ENCODE measurements around the gene MYO3B.
"Not testable (repeated sequence)": the region's sequence is repeated elsewhere in the genome, so short reads cannot be mapped to it uniquely, and the experiment has no call there.

Gene MYO3B

DNA sequence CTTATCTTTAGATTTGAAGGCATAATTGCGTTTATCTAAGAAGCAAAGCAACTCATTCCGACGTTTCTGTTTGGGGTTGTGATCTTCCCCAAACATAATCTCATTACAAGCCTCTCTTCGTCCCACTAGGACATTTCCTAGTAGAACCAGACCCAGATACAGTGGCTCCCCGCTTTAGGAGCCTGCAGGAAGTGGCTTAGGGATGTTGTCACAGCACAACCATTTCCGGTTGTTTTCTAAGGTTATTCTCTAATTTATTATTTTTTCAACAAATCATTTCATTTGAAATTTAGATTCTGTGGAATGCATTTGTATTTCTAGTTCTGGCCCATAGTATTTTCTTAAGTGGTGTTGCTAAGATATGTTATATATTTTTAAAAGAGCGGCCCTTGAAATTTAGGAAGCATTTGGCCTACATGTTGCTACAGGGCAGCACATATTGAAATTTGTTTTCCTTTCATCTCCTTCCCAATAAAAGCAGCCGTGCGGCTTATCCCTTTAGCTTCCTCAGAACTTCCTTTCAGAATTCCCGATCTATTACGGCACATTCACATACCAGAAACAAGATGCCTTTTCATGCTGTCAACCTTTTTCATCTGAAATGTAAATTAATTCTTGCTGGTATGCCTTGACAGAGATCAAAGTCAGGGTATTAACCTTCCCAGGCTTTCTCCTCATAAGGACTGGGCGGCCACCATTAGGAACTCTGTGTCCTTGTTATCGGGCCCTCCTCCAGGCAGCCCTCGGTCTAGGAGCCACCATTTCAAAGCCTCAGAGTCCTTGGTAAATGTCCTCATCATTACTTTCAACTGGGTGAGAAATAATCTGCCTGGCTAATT is 326.2 kb downstream of the MYO3B start:
- no peak for DNase-seq

DNA sequence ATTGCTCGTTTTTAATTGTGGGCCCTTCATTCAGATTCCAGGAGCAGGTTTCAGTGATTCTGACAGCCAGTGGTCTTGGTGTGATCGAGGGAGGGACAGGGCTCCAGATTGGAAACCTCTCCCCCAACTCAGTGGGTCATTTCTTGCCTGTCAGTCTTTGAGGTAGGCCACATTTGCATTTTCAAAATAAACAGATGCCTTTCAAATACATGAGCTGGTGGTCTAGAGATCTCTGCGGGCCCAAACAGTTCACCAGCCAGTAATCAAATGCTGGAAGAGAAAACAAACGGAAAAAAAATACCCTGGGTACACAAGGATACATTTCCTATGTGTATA is 326.8 kb downstream of the MYO3B start:
- DNase-seq = no peak

DNA sequence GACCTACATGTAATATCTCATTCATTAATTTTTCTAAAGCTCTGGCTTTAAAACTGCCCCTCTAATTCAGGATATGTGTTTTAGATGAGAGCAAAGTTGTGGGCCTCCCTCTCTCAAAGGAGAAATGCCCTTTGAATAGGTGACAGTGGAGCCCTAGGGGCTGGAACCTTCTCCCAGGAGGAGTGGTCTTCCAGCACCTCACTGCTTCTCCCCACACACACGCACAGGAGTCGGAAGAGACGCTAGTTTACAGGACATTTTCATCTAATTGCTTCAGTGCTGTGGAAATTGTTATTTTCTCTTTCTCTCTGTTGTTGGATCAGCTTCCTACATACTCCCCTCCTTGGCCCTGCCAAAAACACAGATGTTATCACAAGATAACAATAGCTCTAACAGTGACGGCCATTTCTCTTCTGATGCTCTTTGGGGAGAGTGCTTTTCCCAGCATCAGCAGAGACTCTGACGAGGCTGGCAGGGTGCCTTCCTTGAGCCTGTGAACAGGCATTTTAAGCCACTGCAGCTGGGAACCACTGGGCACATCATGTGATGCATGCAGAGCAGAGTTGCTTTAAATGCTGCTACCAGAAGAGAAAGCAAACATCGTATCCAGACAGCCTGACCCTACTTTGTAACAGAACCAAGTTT is 327.8 kb downstream of the MYO3B start:
- DNase-seq = peak in 54 of 58 donors; percentile 26 to 93 (median 72)

DNA sequence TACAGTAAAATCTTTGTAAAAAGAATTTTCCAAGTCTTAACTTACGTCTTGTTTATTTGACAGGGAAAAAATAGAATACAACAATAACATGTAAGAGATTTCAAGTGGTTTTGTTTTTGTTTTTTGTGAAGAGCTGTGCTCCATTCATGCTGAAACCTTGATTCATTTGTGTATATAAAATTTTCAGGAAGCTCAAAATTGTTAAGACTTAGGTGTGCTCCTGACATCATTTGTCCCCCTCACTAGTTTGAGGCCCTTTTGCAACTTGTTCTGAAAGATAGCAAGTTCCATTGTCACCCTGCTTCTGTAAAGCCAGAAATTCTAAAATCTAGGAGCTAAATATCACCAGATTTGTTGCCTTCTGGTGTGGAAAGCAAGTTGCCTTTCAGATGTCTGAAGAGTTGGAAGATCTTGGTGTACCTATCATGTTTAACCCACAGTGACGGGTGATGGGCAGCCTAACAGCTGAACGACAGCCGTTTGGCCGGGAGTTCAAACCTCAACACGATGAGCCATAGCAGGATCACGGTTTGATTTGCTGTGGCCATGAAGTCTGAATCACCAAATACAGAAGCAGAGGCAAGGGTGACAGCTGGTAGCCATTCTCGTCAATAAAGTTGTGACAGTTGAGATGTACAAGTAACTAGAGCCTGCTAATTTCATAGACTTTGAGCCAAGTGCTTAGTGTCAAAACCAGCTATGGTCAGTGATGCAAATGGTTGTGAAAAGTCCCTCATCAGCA is 331.7 kb downstream of the MYO3B start:
- no peak for DNase-seq

DNA sequence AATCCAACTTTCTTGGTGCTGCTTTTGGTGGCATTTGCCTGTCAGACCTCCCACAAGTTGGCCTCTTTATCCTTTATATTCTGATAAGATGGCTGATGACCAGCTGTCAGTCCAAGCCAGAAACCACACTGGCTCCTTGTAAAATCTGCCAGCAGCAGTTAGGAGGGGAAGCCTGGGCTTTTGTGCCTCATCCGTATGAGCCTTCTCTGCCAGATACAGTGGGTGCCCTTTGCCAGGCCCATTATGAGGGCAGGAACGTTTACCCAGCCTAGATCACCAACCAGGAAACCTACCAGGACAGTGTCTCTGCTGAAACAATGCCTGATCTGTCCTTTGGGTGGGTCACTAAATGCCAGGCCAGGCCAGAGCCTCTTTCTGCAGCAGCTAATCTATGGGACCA is 334.3 kb downstream of the MYO3B start:
- peak in 48 of 58 donors; percentile 7 to 81 (median 44) for DNase-seq

DNA sequence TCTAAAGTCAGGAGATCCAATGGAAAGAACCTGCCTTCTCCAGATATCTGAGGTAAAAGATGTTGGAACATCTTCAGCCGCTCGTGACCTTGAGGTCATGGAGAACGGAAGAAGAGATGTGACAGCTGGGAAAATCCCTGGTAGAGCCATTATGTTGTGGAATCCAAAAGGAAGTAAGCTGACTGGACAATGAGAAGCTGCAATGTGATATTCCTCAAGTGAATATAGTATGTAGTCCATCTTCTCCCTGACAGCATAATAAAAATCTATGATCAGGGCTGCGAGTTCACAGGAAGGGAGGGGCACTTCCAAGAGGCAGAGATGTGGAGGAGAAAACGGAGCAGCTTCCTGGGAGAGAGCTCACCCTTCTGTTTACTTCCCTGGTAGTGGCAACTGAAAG is 336.2 kb downstream of the MYO3B start:
- no peak for DNase-seq

- no peak for DNase-seq
Observed at GRCh38 chr2:170517538-170517937, 339.6 kb downstream of the MYO3B start.

DNA sequence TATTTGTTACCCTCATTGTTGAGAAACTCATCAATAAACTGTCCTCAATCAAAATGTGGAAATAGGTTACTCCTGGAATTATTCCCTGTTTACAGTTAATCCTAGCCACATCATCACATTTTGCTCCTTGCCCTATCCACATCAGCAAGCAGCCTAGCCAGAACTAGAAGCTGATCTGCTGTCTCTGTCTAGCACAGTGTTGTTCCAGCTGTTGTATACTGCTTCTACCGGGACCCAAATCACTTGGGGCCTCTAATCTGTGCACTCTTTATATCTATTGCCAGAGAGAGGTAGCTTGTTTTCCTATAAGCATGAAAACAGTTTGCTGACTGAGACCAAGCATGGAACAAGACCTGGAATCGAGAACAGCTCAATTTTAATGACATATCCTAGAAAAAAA is 341.0 kb downstream of the MYO3B start:
- DNase-seq = no peak

DNA sequence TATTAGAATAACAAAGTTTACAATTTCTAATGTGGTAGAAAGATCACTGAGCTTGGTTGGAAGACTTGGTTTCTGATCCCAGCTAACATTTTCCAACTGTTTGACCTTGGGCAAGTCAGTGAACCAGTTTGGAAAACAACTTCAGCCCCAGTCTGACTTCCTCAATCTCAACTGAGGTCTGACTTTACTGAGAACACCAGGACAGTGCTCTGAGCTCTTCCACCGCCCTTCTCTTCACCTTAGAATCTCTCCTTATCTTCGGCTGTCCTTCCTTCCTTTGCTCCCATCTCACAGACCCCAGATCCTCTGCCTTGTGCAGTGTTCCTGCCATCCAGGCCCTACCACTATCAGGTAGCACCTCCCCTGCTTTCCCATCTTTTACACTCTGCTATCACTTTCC is 343.4 kb downstream of the MYO3B start:
- no peak for DNase-seq

DNA sequence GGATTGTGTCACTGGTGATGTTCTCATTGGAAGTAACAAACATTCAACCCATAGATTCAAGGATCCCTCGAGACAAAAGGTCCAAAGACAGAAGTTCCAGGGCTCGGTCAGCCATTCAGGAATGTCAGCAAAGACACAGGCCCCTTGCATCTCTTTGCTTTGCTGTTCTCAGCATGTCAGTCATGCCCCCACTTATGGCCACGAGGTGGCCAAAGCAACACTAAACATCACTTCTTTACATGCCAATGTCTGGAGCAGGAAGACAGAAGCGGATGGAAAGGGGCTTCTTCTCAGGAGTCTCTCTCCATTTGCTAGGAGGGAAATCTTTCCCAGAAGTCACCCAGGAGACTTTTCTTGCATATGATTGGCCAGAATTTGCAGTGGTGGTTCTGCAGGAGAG is 345.6 kb downstream of the MYO3B start:
- no peak for DNase-seq

DNA sequence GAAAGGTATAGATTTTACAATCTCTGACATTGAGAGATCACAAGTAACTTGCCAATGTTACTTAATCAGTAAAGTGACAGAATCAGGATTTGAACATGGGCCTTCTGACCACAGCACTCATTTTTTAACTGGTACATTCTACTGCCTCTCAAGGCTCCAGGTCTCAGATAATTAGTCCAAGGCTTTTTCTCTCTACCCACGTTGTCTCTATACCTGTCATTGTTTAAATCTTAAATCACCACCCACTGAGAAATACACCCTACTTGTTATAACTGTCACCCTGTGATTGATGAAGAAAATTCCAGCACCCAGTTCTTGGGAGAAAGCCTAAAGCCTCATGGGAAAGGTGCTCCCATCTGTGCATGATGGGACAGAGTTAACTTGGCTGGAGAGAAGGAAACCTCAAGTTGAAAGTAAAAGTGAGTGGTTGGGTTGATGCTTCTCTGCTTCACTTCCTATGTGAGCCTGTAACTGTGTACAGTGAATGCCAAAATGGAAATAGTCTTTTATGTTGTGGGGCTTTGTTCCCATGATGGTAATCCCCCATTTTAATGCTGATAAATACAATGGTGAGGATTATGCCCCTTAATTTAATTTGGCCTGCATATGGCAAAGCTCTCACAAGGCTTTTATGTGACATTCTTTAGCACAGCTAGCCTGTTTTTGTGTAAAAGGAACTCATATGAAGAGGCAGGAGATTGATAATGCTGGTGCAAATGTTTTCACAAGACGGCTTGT is 347.1 kb downstream of the MYO3B start:
- no peak for DNase-seq

- DNase-seq = peak in 7 of 58 donors; percentile 3 to 73 (median 11)
Observed at GRCh38 chr2:170525566-170525900, 347.6 kb downstream of the MYO3B start.

DNA sequence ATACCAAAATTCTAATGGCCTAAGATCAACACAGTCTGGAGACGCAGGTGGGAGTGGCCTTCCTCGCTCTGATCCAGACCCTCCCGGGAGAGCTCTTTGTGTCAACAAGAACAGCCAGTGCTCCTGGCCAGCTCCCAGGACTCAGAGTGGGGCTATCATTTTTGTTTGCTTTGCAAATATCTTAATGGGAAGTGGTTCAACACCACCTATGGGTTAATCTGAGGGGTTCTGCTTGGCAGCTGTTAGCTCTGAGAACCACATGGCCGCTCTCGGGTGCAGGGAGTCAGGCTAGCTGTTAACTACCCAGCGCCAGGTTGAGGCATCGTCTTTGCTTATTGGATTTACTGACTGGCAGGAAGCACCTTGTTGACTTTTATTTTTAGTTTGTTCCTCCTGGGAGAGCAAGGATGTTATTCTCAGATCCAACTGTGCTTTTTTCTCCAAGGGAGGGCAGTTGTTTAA is 352.4 kb downstream of the MYO3B start:
- DNase-seq = peak in 17 of 58 donors; percentile 1 to 22 (median 3)

GRCh38 chr2:170530803-170531564 is 353.0 kb downstream of the MYO3B start:
- no peak for DNase-seq

DNA sequence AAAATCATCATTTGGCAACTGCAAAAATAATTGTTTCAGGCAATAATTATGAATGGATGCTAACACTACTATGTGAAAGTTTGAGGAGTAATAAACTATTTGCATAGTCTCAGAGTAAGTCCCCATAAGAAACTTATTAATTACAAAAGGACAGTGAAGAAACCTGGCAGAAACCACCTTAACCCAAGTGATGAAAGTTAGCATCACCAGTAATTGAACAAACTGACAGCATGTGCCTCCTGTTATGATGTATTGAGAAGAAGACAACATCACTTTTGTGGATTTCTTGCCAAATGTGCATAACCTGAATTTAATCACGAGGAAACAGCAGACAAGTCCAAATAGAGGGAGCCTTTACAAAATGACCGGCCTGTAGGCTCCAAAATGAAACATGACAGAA is 353.9 kb downstream of the MYO3B start:
- DNase-seq = no peak

GRCh38 chr2:170533156-170533555 is 355.2 kb downstream of the MYO3B start:
- DNase-seq = no peak

GRCh38 chr2:170535552-170535951 is 357.6 kb downstream of the MYO3B start:
- DNase-seq = no peak

- no peak for DNase-seq
Observed at GRCh38 chr2:170544817-170545216, 366.9 kb downstream of the MYO3B start.

- no peak for DNase-seq
Observed at GRCh38 chr2:170548304-170548703, 370.4 kb downstream of the MYO3B start.

DNA sequence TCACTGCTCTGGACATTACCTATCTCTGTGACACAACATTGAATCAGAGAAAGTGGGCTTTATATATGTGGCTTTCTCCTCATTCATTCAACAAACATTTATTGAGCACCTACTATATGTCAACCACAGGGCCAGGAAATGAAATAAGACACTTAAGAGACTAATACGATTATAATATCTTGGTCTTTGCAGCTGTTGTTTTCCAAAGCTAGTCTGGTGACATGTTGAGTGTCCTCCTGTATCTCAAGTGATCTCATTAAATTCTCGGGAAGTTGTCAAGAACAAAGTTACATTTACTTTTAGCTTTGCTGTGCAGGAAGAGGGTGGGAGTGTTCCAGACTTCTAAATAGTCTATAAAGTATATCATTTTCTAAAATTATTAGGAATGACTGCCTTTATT is 372.6 kb downstream of the MYO3B start:
- no peak for DNase-seq

- DNase-seq = not testable (repeated sequence)
Observed at GRCh38 chr2:170551899-170552298, 374.0 kb downstream of the MYO3B start.

Data from anterior cingulate cortex (tissue), 58 donors.